HL-60/S4 treated with retinoic acid at 250 ng/mL for 4 days and 3 days (cell line): ENCODE measurements around the gene PSMD3.
"Not testable (repeated sequence)": the region's sequence is repeated elsewhere in the genome, so short reads cannot be mapped to it uniquely, and the experiment has no call there.

Source experiments
- in situ Hi-C: fragments of 300-500 bp; cut with MboI; formaldehyde crosslinking; loops from 2 replicates; pipeline ENCODE4 v1.7.0; 2022; ENCODE audit warnings: low sequenced_read_pairs

Gene PSMD3

DNA sequence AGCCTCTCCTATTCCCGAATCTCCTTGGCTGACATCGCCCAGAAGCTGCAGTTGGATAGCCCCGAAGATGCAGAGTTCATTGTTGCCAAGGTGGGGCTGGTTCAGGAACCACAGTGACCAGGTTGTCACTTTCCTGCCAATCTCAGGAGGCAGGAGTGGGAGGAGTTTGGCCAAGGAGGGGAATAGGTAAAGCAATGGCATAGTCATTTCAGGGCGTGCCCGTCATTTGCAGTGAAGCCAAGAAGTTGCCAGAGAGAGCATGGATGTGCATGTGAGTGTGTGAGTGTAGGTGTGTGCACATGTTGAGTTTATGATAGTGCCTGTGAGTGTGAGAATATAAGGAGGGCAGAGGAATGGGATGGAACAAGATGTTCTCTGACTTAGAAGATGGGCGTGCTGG, 14.8 kb downstream of the PSMD3 start:
- in situ Hi-C loops = no loop called here

DNA sequence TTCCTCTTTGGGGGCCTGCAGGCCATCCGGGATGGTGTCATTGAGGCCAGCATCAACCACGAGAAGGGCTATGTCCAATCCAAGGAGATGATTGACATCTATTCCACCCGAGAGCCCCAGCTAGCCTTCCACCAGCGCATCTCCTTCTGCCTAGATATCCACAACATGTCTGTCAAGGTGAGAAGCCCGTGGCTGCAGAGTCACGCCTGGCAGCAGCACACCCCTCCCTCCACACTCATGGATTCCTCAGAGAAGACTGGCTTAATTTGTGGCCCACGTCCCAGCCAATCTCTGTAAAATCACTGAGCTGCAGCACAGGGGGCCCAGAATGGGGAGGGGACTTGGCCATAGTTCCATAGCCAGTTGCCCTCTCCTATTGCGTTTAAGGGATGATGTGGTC, 15.6 kb downstream of the PSMD3 start:
- in situ Hi-C loops = no loop called here

GRCh38 chr17:39996800-39997199, 16.2 kb downstream of the PSMD3 start:
- in situ Hi-C loops = no loop called here

DNA sequence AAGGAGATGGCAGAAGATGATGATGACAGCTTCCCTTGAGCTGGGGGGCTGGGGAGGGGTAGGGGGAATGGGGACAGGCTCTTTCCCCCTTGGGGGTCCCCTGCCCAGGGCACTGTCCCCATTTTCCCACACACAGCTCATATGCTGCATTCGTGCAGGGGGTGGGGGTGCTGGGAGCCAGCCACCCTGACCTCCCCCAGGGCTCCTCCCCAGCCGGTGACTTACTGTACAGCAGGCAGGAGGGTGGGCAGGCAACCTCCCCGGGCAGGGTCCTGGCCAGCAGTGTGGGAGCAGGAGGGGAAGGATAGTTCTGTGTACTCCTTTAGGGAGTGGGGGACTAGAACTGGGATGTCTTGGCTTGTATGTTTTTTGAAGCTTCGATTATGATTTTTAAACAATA, 16.9 kb downstream of the PSMD3 start:
- in situ Hi-C loops = no loop called here

GRCh38 chr17:39999067-39999466, 18.5 kb downstream of the PSMD3 start:
- in situ Hi-C loops = no loop called here

DNA sequence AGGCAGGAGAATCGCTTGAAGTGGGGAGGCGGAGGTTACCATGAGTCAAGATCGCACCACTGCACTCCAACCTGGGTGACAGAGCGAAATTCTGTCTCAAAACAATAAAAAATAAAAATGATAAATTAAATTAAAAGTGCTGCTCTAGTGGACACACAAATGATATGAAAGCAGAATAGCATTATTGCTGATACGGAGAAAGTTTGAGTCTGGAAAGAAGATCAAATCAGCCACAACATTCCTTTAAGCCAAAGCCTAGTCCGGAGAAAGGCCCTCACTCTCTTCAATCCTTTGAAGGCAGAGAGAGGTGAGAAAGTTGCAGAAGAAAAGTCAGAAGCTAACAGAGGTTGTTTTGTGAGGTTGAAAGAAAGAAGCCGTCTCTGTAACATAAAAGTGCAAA, 19.6 kb downstream of the PSMD3 start:
- in situ Hi-C loops = no loop called here

- in situ Hi-C loops = not testable (repeated sequence)
These were observed 20.7 kb downstream of the PSMD3 start for GRCh38 chr17:40001335-40001734.

DNA sequence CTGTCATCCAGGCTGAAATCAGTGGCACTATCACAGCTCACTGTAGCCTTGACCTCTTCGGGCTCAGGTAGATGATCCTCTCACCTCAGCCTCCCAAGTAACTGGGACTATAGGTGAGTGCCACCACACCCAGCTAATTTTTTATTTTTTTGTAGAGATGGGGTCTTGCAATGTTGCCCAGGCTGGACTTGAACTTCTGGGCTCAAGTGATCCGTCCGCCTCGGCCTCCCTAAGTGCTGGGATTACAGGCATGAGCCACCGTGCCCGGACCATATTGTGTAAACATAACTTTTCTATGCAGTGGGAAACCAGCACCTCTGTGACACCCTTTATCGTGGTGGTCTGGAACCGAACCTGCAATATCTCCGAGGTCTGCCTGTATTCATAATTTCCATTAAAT, 23.5 kb downstream of the PSMD3 start:
- in situ Hi-C loops = no loop called here

GRCh38 chr17:40004712-40005111, 24.1 kb downstream of the PSMD3 start:
- in situ Hi-C loops = no loop called here

DNA sequence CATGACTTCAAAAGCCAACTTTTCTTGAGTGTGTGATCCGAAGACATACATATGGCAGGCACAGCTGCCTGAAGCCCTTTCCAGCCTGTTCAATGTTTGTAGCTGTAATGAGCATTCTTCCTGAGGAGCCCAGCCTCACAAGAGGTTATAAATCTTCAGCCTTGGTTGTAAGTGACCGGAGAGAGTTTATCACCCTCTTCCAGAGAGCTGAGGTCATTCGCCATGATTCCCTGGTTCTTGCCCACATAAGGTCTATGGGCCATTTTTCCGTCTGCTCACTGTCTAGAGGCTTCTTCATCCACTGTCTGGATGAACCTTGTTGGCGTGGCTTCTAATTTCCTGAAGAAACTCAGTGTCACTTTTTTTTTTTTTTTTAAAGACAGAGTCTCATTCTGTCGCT, 24.9 kb downstream of the PSMD3 start:
- in situ Hi-C loops = no loop called here

- in situ Hi-C loops = not testable (repeated sequence)
These were observed 30.4 kb downstream of the PSMD3 start for GRCh38 chr17:40010946-40011500.

GRCh38 chr17:40012017-40012647, 31.5 kb downstream of the PSMD3 start:
- in situ Hi-C loops = not testable (repeated sequence)

DNA sequence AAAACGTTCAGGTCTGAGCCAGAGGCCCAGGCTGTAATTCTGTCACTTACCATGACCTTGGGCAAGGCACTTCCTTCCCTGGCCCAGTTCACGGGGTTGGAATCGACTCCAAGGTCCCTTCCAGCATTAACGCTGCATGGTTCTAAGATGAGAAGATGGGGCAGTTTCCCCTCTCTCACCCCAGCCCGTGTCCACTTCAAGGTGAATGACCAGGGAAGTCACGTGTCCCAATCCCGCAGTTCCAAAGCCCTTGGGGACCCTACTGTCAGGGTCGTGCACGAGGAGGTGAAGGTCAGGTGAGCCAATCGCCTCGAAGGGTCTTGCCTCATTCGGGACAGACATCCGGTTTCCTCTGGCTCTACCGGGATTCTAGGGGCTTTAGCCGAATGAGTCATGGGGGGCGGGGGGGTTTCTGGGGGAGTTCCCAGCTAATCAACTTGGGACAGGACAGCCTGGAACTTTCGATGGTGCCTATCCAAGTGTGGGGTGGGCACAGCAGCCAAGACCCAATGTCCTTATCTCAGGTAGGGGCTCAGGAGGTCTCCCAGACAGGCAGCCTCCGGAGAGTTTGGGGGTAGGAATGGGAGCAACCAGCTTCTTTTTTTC, 33.9 kb downstream of the PSMD3 start:
- in situ Hi-C loops = no loop called here

DNA sequence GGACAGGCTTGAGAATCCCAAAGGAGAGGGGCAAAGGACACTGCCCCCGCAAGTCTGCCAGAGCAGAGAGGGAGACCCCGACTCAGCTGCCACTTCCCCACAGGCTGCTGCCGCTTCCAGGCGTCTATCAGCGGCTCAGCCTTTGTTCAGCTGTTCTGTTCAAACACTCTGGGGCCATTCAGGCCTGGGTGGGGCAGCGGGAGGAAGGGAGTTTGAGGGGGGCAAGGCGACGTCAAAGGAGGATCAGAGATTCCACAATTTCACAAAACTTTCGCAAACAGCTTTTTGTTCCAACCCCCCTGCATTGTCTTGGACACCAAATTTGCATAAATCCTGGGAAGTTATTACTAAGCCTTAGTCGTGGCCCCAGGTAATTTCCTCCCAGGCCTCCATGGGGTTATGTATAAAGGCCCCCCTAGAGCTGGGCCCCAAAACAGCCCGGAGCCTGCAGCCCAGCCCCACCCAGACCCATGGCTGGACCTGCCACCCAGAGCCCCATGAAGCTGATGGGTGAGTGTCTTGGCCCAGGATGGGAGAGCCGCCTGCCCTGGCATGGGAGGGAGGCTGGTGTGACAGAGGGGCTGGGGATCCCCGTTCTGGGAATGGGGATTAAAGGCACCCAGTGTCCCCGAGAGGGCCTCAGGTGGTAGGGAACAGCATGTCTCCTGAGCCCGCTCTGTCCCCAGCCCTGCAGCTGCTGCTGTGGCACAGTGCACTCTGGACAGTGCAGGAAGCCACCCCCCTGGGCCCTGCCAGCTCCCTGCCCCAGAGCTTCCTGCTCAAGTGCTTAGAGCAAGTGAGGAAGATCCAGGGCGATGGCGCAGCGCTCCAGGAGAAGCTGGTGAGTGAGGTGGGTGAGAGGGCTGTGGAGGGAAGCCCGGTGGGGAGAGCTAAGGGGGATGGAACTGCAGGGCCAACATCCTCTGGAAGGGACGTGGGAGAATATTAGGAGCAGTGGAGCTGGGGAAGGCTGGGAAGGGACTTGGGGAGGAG, 34.7 kb downstream of the PSMD3 start, which contains the start of gene CSF3:
TSS of gene CSF3 (plus strand) at position 436 of the 993 bp plus-strand sequence. CDS start at position 471, 35 bp downstream.
- in situ Hi-C loops = no loop called here

DNA sequence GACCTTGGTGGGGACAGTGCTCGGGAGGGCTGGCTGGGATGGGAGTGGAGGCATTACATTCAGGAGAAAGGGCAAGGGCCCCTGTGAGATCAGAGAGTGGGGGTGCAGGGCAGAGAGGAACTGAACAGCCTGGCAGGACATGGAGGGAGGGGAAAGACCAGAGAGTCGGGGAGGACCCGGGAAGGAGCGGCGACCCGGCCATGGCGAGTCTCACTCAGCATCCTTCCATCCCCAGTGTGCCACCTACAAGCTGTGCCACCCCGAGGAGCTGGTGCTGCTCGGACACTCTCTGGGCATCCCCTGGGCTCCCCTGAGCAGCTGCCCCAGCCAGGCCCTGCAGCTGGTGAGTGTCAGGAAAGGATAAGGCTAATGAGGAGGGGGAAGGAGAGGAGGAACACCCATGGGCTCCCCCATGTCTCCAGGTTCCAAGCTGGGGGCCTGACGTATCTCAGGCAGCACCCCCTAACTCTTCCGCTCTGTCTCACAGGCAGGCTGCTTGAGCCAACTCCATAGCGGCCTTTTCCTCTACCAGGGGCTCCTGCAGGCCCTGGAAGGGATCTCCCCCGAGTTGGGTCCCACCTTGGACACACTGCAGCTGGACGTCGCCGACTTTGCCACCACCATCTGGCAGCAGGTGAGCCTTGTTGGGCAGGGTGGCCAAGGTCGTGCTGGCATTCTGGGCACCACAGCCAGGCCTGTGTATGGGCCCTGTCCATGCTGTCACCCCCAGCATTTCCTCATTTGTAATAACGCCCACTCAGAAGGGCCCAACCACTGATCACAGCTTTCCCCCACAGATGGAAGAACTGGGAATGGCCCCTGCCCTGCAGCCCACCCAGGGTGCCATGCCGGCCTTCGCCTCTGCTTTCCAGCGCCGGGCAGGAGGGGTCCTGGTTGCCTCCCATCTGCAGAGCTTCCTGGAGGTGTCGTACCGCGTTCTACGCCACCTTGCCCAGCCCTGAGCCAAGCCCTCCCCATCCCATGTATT, 35.7 kb downstream of the PSMD3 start:
- in situ Hi-C loops = no loop called here

DNA sequence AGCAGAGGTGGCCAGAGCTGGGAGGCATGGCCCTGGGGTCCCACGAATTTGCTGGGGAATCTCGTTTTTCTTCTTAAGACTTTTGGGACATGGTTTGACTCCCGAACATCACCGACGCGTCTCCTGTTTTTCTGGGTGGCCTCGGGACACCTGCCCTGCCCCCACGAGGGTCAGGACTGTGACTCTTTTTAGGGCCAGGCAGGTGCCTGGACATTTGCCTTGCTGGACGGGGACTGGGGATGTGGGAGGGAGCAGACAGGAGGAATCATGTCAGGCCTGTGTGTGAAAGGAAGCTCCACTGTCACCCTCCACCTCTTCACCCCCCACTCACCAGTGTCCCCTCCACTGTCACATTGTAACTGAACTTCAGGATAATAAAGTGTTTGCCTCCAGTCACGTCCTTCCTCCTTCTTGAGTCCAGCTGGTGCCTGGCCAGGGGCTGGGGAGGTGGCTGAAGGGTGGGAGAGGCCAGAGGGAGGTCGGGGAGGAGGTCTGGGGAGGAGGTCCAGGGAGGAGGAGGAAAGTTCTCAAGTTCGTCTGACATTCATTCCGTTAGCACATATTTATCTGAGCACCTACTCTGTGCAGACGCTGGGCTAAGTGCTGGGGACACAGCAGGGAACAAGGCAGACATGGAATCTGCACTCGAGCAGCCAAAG, 36.9 kb downstream of the PSMD3 start:
- in situ Hi-C loops = no loop called here

- in situ Hi-C loops = no loop called here
These were observed 37.9 kb downstream of the PSMD3 start for GRCh38 chr17:40018211-40019121.

GRCh38 chr17:40019140-40019991, 38.8 kb downstream of the PSMD3 start:
- in situ Hi-C loops = no loop called here
